Measurements from ENCODE around the gene SLIT3.

GRCh38 chr5:168796593-168797580 lies 504.1 kb downstream of the SLIT3 start:
- TF ChIP-seq, protein P1, sequence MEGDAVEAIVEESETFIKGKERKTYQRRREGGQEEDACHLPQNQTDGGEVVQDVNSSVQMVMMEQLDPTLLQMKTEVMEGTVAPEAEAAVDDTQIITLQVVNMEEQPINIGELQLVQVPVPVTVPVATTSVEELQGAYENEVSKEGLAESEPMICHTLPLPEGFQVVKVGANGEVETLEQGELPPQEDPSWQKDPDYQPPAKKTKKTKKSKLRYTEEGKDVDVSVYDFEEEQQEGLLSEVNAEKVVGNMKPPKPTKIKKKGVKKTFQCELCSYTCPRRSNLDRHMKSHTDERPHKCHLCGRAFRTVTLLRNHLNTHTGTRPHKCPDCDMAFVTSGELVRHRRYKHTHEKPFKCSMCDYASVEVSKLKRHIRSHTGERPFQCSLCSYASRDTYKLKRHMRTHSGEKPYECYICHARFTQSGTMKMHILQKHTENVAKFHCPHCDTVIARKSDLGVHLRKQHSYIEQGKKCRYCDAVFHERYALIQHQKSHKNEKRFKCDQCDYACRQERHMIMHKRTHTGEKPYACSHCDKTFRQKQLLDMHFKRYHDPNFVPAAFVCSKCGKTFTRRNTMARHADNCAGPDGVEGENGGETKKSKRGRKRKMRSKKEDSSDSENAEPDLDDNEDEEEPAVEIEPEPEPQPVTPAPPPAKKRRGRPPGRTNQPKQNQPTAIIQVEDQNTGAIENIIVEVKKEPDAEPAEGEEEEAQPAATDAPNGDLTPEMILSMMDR (IDR thresholded peaks at IDR 0.05; ENCODE audit: low read depth, low read length, poor library complexity, severe bottlenecking), result no peak
- TF ChIP-seq EZH2phosphoT487 (IDR thresholded peaks at IDR 0.05; ENCODE audit: borderline replicate concordance, low read length), result no peak

Measured in DOHH2 (cell line).